Activated T-cell treated with anti-CD3 and anti-CD28 coated beads, Interleukin-2, amount 50 U/mL, for 72 hours (primary cell): Measurements from ENCODE around the gene SRRM4. TPM values are rescaled to one million over a fixed set of nuclear protein-coding genes. Genes with fewer than 3 reads are reported as not detected.
"Not testable (repeated sequence)": the region's sequence is repeated elsewhere in the genome, so short reads cannot be mapped to it uniquely, and the experiment has no call there.

ENCODE experiments used
- ATAC-seq, 2 donors: fragments of 150-1000 bp; cut with Tn5 transposase; replicated peaks in 1 of 2; 2 replicates each; pipeline ENCODE4 v1.10.0; 2021; ENCODE audit warnings: moderate library complexity in 2 of 2, mild to moderate bottlenecking in 1 of 2
- DNase-seq, 2 donors: peaks; one replicate each; pipeline ENCODE4 v3.0.0; 2021 to 2022; ENCODE audit warnings: mixed read lengths in 1 of 2
- H3K27ac Mint-ChIP-seq: one replicate; pipeline ENCODE4 v1.8.0; 2022; ENCODE audit warnings: mild to moderate bottlenecking, moderate library complexity, mixed read lengths
- H3K27me3 Mint-ChIP-seq: one replicate; pipeline ENCODE4 v1.8.0; 2022; ENCODE audit warnings: low read depth, mixed read lengths
- H3K36me3 Mint-ChIP-seq, 2 donors: one replicate each; pipeline ENCODE4 v1.8.0; 2022; ENCODE audit warnings: mixed read lengths in 2 of 2, mild to moderate bottlenecking in 1 of 2; ENCODE audit not compliant: insufficient read depth in 2 of 2
- H3K4me1 Mint-ChIP-seq: one replicate; pipeline ENCODE4 v1.8.0; 2022; ENCODE audit warnings: low read depth, mixed read lengths
- H3K4me3 Mint-ChIP-seq, 2 donors: one replicate each; pipeline ENCODE4 v1.8.0; 2022; ENCODE audit warnings: mild to moderate bottlenecking in 2 of 2, mixed read lengths in 2 of 2, moderate library complexity in 2 of 2
- H3K9me3 Mint-ChIP-seq, 2 donors: one replicate each; pipeline ENCODE4 v1.8.0; 2022; ENCODE audit warnings: mixed read lengths in 2 of 2
- total RNA-seq, 2 donors: library from RNA; stranded (reverse); gene quantifications; one replicate each; pipeline ENCODE4 v1.2.3, GENCODE V29; 2022

SRRM4 gene
- total RNA-seq, 2 donors from 2014 or later: not detected

- H3K9me3 Mint-ChIP-seq: peaks cover 2 to 5% of the 10 kb centered on the region in 2 donors
- H3K4me3 Mint-ChIP-seq: no peak overlapping the region
- H3K4me1 Mint-ChIP-seq: no peaks in the 10 kb centered on the region
- no peak overlapping the region for H3K27ac Mint-ChIP-seq
- no peaks in the 10 kb centered on the region for H3K36me3 Mint-ChIP-seq
- ATAC-seq: no peak
- peaks cover 7% of the 10 kb centered on the region for H3K27me3 Mint-ChIP-seq
- DNase-seq: no peak
Observed at GRCh38 chr12:119089380-119090013, 108.2 kb downstream of the SRRM4 start.

DNA sequence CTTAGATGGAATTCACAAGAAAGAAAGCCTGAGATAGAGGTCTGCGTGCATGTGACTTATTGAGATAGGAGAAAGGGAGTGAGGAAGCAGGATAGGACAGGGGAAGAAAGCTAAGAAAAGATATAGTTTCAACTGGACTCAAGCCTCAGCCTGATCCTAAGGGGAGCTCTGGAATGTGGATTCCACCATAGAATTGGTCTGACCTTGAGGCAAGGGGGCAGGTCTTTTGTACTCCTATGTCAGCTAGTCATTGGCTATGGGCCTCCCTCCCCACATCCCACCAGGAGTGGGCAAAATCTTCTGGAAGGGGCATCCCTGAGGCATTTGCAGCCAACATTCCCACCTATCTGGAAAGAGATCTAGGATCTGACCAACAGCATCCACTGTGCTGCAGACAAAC lies 108.9 kb downstream of the SRRM4 start:
- H3K4me3 Mint-ChIP-seq: no peak overlapping the region
- H3K9me3 Mint-ChIP-seq: peaks cover 2 to 5% of the 10 kb centered on the region in 2 donors
- H3K36me3 Mint-ChIP-seq: no peaks in the 10 kb centered on the region
- H3K27me3 Mint-ChIP-seq: peaks cover 7% of the 10 kb centered on the region
- ATAC-seq (no peak), DNase-seq (no peak)
- no peak overlapping the region for H3K27ac Mint-ChIP-seq
- H3K4me1 Mint-ChIP-seq: no peaks in the 10 kb centered on the region

- no peak for ATAC-seq
- DNase-seq: no peak
- peaks cover 7% of the 10 kb centered on the region for H3K27me3 Mint-ChIP-seq
Observed at GRCh38 chr12:119090865-119091264, 109.5 kb downstream of the SRRM4 start.

DNA sequence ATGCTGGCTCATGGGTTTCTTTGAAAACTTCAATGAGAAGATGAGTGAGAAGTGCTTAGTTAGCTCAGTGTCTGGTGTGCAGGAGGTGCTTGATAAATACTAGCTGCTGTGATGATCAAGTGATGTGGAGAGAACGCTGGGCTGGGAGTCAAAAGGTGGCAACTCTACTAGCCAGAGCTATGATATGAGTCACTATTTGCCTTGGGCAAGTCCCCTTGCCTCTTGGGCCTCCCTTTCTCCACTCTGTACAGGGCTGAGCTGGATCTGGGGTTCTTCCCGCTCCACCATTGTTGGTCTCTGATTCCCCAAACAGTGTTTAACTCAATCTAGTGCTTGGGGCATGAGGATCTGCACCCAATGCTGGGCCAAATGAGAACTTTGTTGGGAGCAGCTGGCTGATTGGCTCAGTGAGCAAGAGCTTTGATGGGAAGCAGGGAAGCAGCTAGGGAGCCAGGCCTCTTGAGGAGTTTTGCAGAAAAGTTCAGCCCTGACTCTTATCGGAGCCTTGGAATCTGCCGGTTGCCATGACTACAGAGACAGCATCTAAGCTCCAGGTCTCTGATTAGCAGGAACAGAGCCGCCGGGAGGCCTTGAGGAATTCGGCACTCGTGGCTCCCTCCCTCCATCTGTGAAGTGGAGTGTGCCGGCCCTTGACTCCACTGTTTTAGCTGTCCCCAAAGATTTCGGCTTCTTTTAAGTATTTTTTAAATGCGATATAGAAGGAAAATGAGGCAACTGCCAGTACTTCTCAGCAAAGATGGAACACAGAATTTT lies 115.3 kb downstream of the SRRM4 start:
- Mint-ChIP-seq H3K27me3 (no peaks in the 10 kb centered on the region), H3K36me3 (no peaks in the 10 kb centered on the region), H3K4me3 (no peak overlapping the region), H3K9me3 (peaks cover 6 to 12% of the 10 kb centered on the region in 2 donors), H3K27ac (no peak overlapping the region), H3K4me1 (no peaks in the 10 kb centered on the region)
- DNase-seq (no peak), ATAC-seq (no peak)

More at GRCh38 chr12:119090865-119091264, 109.5 kb downstream of the SRRM4 start:
- no peaks in the 10 kb centered on the region for H3K36me3 Mint-ChIP-seq
- no peak overlapping the region for H3K27ac Mint-ChIP-seq
- no peaks in the 10 kb centered on the region for H3K4me1 Mint-ChIP-seq
- peaks cover 2 to 5% of the 10 kb centered on the region in 2 donors for H3K9me3 Mint-ChIP-seq
- no peak overlapping the region for H3K4me3 Mint-ChIP-seq

DNA sequence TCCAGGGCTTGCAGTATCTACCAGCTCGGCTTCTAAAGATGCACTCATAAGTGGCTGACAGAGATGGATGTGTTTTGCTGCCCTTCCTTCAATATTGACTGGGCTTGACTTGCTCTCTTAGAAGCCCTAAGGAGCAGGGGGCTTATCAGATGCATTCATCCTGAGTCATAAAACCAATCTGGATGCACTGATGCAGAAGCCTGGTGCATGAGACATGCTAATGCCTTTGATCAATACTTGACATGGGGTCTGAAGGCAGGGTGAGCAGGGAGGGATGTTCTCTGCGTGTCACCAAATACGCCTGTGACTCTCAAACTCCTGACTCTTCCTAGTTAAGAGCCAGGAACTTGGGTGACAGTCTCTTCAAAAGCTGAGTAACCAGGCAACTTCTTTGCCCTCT lies 119.6 kb downstream of the SRRM4 start:
- DNase-seq (no peak), ATAC-seq (no peak)
- H3K36me3 Mint-ChIP-seq: no peaks in the 10 kb centered on the region
- H3K27me3 Mint-ChIP-seq: no peaks in the 10 kb centered on the region
- peaks cover 8 to 11% of the 10 kb centered on the region in 2 donors for H3K9me3 Mint-ChIP-seq
- no peak overlapping the region for H3K4me3 Mint-ChIP-seq
- no peak overlapping the region for H3K27ac Mint-ChIP-seq
- H3K4me1 Mint-ChIP-seq: no peaks in the 10 kb centered on the region

- ATAC-seq: no peak
- peaks cover 8 to 11% of the 10 kb centered on the region in 2 donors for H3K9me3 Mint-ChIP-seq
- no peak overlapping the region for H3K27ac Mint-ChIP-seq
- H3K4me1 Mint-ChIP-seq: no peaks in the 10 kb centered on the region
- DNase-seq: no peak
- no peak overlapping the region for H3K4me3 Mint-ChIP-seq
- no peaks in the 10 kb centered on the region for H3K36me3 Mint-ChIP-seq
- no peaks in the 10 kb centered on the region for H3K27me3 Mint-ChIP-seq
Observed at GRCh38 chr12:119102274-119102673, 120.9 kb downstream of the SRRM4 start.

DNA sequence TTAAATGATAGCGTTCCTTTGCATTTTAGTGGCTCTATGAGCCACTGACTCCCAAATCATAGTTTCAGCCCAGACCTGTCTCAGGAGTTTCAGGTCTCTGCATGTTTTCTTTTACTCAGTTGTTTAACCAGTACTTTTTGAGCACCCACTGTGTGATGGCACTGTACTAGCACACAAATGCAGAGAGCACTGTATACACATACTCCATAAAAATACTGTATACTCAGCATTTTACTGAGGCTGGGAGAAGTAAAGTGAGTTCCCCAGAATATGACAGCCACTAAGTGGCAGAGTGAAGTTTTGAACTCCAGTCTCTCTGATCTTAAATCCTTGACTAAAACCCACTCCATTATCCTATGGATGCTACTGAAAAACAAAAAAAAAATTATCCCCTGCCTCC lies 121.4 kb downstream of the SRRM4 start:
- Mint-ChIP-seq H3K4me1 (no peaks in the 10 kb centered on the region), H3K4me3 (no peak overlapping the region), H3K36me3 (no peaks in the 10 kb centered on the region), H3K27me3 (no peaks in the 10 kb centered on the region), H3K27ac (no peak overlapping the region), H3K9me3 (peaks cover 6 to 9% of the 10 kb centered on the region in 2 donors)
- ATAC-seq (no peak), DNase-seq (no peak)

DNA sequence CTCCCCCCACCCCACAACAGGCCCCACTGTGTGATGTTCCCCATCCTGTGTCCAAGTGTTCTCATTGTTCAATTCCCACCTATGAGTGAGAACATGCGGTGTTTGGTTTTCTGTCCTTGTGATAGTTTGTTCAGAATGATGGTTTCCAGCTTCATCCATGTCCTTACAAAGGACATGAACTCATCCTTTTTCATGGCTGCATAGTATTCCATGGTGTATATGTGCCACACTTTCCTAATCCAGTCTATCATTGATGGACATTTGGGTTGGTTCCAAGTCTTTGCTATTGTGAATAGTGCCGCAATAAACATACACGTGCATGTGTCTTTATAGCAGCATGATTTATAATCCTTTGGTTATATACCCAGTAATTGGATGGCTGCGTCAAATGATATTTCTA lies 123.6 kb downstream of the SRRM4 start:
- not testable (repeated sequence) for DNase-seq, H3K4me3 Mint-ChIP-seq, H3K4me1 Mint-ChIP-seq, H3K36me3 Mint-ChIP-seq, H3K9me3 Mint-ChIP-seq, H3K27me3 Mint-ChIP-seq, H3K27ac Mint-ChIP-seq, ATAC-seq

- ATAC-seq: no peak
- H3K4me3 Mint-ChIP-seq: no peak overlapping the region
Observed at GRCh38 chr12:119113496-119113986, 132.2 kb downstream of the SRRM4 start.

GRCh38 chr12:119114294-119114693 lies 133.0 kb downstream of the SRRM4 start:
- no peak overlapping the region for H3K4me3 Mint-ChIP-seq
- H3K9me3 Mint-ChIP-seq: peaks cover 2% of the 10 kb centered on the region in 2 donors
- DNase-seq: no peak
- no peak for ATAC-seq
- H3K4me1 Mint-ChIP-seq: no peaks in the 10 kb centered on the region
- peaks cover 0 to 2% of the 10 kb centered on the region in 2 donors for H3K36me3 Mint-ChIP-seq
- H3K27me3 Mint-ChIP-seq: peaks cover 4% of the 10 kb centered on the region
- no peak overlapping the region for H3K27ac Mint-ChIP-seq

More at GRCh38 chr12:119113496-119113986, 132.2 kb downstream of the SRRM4 start:
- Mint-ChIP-seq H3K4me1 (no peaks in the 10 kb centered on the region), H3K27ac (no peak overlapping the region), H3K36me3 (peaks cover 0 to 2% of the 10 kb centered on the region in 2 donors), H3K27me3 (peaks cover 4% of the 10 kb centered on the region), H3K9me3 (peaks cover 2% of the 10 kb centered on the region in 2 donors)
- DNase-seq: no peak

GRCh38 chr12:119115296-119115905 lies 134.1 kb downstream of the SRRM4 start:
- no peak overlapping the region for H3K4me3 Mint-ChIP-seq
- DNase-seq (peak; percentile 8 to 33), ATAC-seq (no peak)
- H3K36me3 Mint-ChIP-seq: peaks cover 0 to 2% of the 10 kb centered on the region in 2 donors
- H3K27ac Mint-ChIP-seq: no peak overlapping the region
- H3K9me3 Mint-ChIP-seq: peaks cover 2% of the 10 kb centered on the region in 2 donors
- H3K4me1 Mint-ChIP-seq: no peaks in the 10 kb centered on the region
- H3K27me3 Mint-ChIP-seq: peaks cover 4% of the 10 kb centered on the region

- Mint-ChIP-seq H3K27ac (no peak overlapping the region), H3K4me3 (no peak overlapping the region), H3K36me3 (no peaks in the 10 kb centered on the region), H3K9me3 (no peaks in the 10 kb centered on the region), H3K4me1 (no peaks in the 10 kb centered on the region), H3K27me3 (peaks cover 4% of the 10 kb centered on the region)
- DNase-seq (no peak), ATAC-seq (no peak)
Observed at GRCh38 chr12:119117936-119118335, 136.6 kb downstream of the SRRM4 start.

DNA sequence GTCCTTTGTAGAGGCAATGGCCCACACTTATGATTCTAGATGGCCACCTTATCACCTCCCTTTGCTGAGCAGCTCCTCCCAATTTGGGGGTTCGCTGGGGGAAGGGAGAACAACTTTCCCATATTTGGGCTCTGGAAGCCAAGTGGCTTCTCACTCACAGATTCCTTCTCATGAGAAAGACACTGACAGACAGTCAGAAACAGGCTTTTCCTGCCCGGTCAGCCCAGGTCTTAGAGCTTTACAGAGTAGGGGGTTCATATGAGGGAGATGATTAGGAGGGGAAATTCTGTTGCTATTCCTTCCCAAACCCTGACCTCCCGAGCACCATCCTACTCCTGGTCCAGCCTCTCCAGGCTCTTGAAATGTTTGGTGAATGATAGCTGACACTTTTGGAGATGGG lies 137.3 kb downstream of the SRRM4 start:
- Mint-ChIP-seq H3K36me3 (no peaks in the 10 kb centered on the region), H3K27me3 (peaks cover 4% of the 10 kb centered on the region), H3K27ac (no peak overlapping the region), H3K9me3 (no peaks in the 10 kb centered on the region), H3K4me1 (no peaks in the 10 kb centered on the region), H3K4me3 (no peak overlapping the region)
- no peak for ATAC-seq
- no peak for DNase-seq
